ENCODE results near the gene POLR2F.
"Not testable (repeated sequence)": the region's sequence is repeated elsewhere in the genome, so short reads cannot be mapped to it uniquely, and the experiment has no call there.

Gene POLR2F

GRCh38 chr22:37925330-37925729 lies 28.2 kb upstream of the POLR2F start:
- DNase-seq (ENCODE audit: low spot score) = no peak

GRCh38 chr22:37925767-37926166 lies 27.7 kb upstream of the POLR2F start:
- DNase-seq (ENCODE audit: low spot score) = no peak

GRCh38 chr22:37926358-37926757 lies 27.1 kb upstream of the POLR2F start:
- DNase-seq (ENCODE audit: low spot score) = no peak

GRCh38 chr22:37926771-37927636 lies 26.5 kb upstream of the POLR2F start:
- DNase-seq (ENCODE audit: low spot score) = no peak

- no peak for DNase-seq (ENCODE audit: low spot score)
Observed at GRCh38 chr22:37927637-37927936, 25.9 kb upstream of the POLR2F start.

GRCh38 chr22:37929390-37929789 lies 24.1 kb upstream of the POLR2F start:
- no peak for DNase-seq (ENCODE audit: low spot score)

GRCh38 chr22:37930270-37930951 lies 23.1 kb upstream of the POLR2F start:
- DNase-seq (ENCODE audit: low spot score) = no peak

- DNase-seq (ENCODE audit: low spot score) = no peak
Observed at GRCh38 chr22:37930952-37931440, 22.5 kb upstream of the POLR2F start.

- DNase-seq (ENCODE audit: low spot score) = no peak
Observed at GRCh38 chr22:37931893-37932389, 21.6 kb upstream of the POLR2F start.

- no peak for DNase-seq (ENCODE audit: low spot score)
Observed at GRCh38 chr22:37932401-37932800, 21.1 kb upstream of the POLR2F start.

GRCh38 chr22:37932821-37933578 lies 20.5 kb upstream of the POLR2F start:
- DNase-seq (ENCODE audit: low spot score) = no peak

- DNase-seq (ENCODE audit: low spot score) = peak; percentile 78
Observed at GRCh38 chr22:37933711-37934376, 19.7 kb upstream of the POLR2F start.

GRCh38 chr22:37940698-37941376 lies 12.7 kb upstream of the POLR2F start:
- DNase-seq (ENCODE audit: low spot score) = no peak

GRCh38 chr22:37942133-37942532 lies 11.4 kb upstream of the POLR2F start:
- DNase-seq (ENCODE audit: low spot score) = no peak

GRCh38 chr22:37943136-37943824 lies 10.2 kb upstream of the POLR2F start:
- no peak for DNase-seq (ENCODE audit: low spot score)

- no peak for DNase-seq (ENCODE audit: low spot score)
Observed at GRCh38 chr22:37943825-37944198, 9.7 kb upstream of the POLR2F start.

GRCh38 chr22:37944423-37944822 lies 9.1 kb upstream of the POLR2F start:
- DNase-seq (ENCODE audit: low spot score) = not testable (repeated sequence)

GRCh38 chr22:37947142-37947795 lies 6.2 kb upstream of the POLR2F start:
- not testable (repeated sequence) for DNase-seq (ENCODE audit: low spot score)

- DNase-seq (ENCODE audit: low spot score) = no peak
Observed at GRCh38 chr22:37951305-37951704, 2.2 kb upstream of the POLR2F start.

- not testable (repeated sequence) for DNase-seq (ENCODE audit: low spot score)
Observed at GRCh38 chr22:37952629-37953028, 870 bp upstream of the POLR2F start.
